Nephron (organoid): ENCODE results near the gene NCAM2.

Experiments used
- H3K27ac Mint-ChIP-seq, 3 experiments: 2 replicates each; pipeline ENCODE4 v1.8.0; 2020; ENCODE audit warnings: mixed read lengths in 3 of 3, mild to moderate bottlenecking in 2 of 3, moderate library complexity in 1 of 3
- H3K27me3 Mint-ChIP-seq: 2 replicates; pipeline ENCODE4 v1.8.0; 2021; ENCODE audit warnings: low read depth, mild to moderate bottlenecking, moderate library complexity, mixed read lengths
- H3K36me3 Mint-ChIP-seq: 2 replicates; pipeline ENCODE4 v1.8.0; 2020; ENCODE audit warnings: low read depth, mixed read lengths
- H3K4me1 Mint-ChIP-seq: 2 replicates; pipeline ENCODE4 v1.8.0; 2020; ENCODE audit warnings: mixed read lengths
- H3K4me3 Mint-ChIP-seq, 3 experiments: 2 replicates each; pipeline ENCODE4 v1.8.0; 2020; ENCODE audit warnings: mild to moderate bottlenecking in 3 of 3, mixed read lengths in 3 of 3, moderate library complexity in 2 of 3
- H3K9me3 Mint-ChIP-seq: 2 replicates; pipeline ENCODE4 v1.8.0; 2020; ENCODE audit warnings: mixed read lengths
- CTCF ChIP-seq, 3 experiments: fragments of 200-600 bp; sonication (generic); IDR thresholded peaks; one replicate each; pipeline ENCODE4 v1.5.0; 2021; ENCODE audit warnings: antibody characterized with exemption in 3 of 3; ENCODE audit not compliant: unreplicated experiment in 3 of 3

The NCAM2 gene

GRCh38 chr21:21286170-21286798 lies 288.1 kb downstream of the NCAM2 start:
- Mint-ChIP-seq H3K4me1 (no peaks in the 10 kb centered on the region), H3K4me3 (no peak overlapping the region), H3K36me3 (no peaks in the 10 kb centered on the region), H3K27me3 (no peaks in the 10 kb centered on the region), H3K9me3 (no peaks in the 10 kb centered on the region), H3K27ac (no peak overlapping the region)
- TF ChIP-seq CTCF (IDR thresholded peaks at IDR 0.05; ENCODE audit: unreplicated experiment in 3 of 3), result no peak

- no peaks in the 10 kb centered on the region for H3K9me3 Mint-ChIP-seq
- H3K4me3 Mint-ChIP-seq, result no peak overlapping the region
- no peaks in the 10 kb centered on the region for H3K36me3 Mint-ChIP-seq
- no peaks in the 10 kb centered on the region for H3K27me3 Mint-ChIP-seq
- no peaks in the 10 kb centered on the region for H3K4me1 Mint-ChIP-seq
- H3K27ac Mint-ChIP-seq, result no peak overlapping the region
- no peak for TF ChIP-seq CTCF (IDR thresholded peaks at IDR 0.05; ENCODE audit: unreplicated experiment in 3 of 3)
Observed at GRCh38 chr21:21290751-21291150, 292.5 kb downstream of the NCAM2 start.

GRCh38 chr21:21291883-21292569 lies 293.8 kb downstream of the NCAM2 start:
- Mint-ChIP-seq H3K9me3 (no peaks in the 10 kb centered on the region), H3K36me3 (no peaks in the 10 kb centered on the region), H3K4me1 (no peaks in the 10 kb centered on the region), H3K27me3 (no peaks in the 10 kb centered on the region), H3K4me3 (no peak overlapping the region), H3K27ac (no peak overlapping the region)
- no peak for TF ChIP-seq CTCF (IDR thresholded peaks at IDR 0.05; ENCODE audit: unreplicated experiment in 3 of 3)

GRCh38 chr21:21295303-21295702 lies 297.1 kb downstream of the NCAM2 start:
- TF ChIP-seq CTCF (IDR thresholded peaks at IDR 0.05; ENCODE audit: unreplicated experiment in 3 of 3), result no peak
- Mint-ChIP-seq H3K27me3 (no peaks in the 10 kb centered on the region), H3K27ac (no peak overlapping the region), H3K9me3 (no peaks in the 10 kb centered on the region), H3K4me3 (no peak overlapping the region), H3K36me3 (no peaks in the 10 kb centered on the region), H3K4me1 (no peaks in the 10 kb centered on the region)

GRCh38 chr21:21297211-21297610 lies 299.0 kb downstream of the NCAM2 start:
- TF ChIP-seq CTCF (IDR thresholded peaks at IDR 0.05; ENCODE audit: unreplicated experiment in 3 of 3), result no peak

GRCh38 chr21:21301013-21301412 lies 302.8 kb downstream of the NCAM2 start:
- no peaks in the 10 kb centered on the region for H3K36me3 Mint-ChIP-seq
- H3K27ac Mint-ChIP-seq, result no peak overlapping the region
- no peaks in the 10 kb centered on the region for H3K4me1 Mint-ChIP-seq
- no peaks in the 10 kb centered on the region for H3K9me3 Mint-ChIP-seq
- no peak overlapping the region for H3K4me3 Mint-ChIP-seq
- no peak for TF ChIP-seq CTCF (IDR thresholded peaks at IDR 0.05; ENCODE audit: unreplicated experiment in 3 of 3)
- no peaks in the 10 kb centered on the region for H3K27me3 Mint-ChIP-seq

More at GRCh38 chr21:21297211-21297610, 299.0 kb downstream of the NCAM2 start:
- Mint-ChIP-seq H3K36me3 (no peaks in the 10 kb centered on the region), H3K4me1 (no peaks in the 10 kb centered on the region), H3K27me3 (no peaks in the 10 kb centered on the region), H3K4me3 (no peak overlapping the region), H3K27ac (no peak overlapping the region), H3K9me3 (no peaks in the 10 kb centered on the region)
